Osteoblast (primary cell): ENCODE data around the gene RTF2. TPM values are rescaled to one million over a fixed set of nuclear protein-coding genes. Genes with fewer than 3 reads are reported as not detected.

ENCODE experiments used
- DNase-seq: peaks from one replicate; pipeline ENCODE4 v3.0.0; 2011; ENCODE audit warnings: low spot score, mixed read lengths; ENCODE audit not compliant: insufficient read length; ENCODE audit errors: missing footprints
- H2AFZ ChIP-seq: 2 replicates; pipeline ENCODE4 v1.6.0; 2011; ENCODE audit warnings: mild to moderate bottlenecking, low read length
- H3K27ac ChIP-seq: 2 replicates; pipeline ENCODE4 v1.5.1; 2011; ENCODE audit warnings: mild to moderate bottlenecking, low read depth, low read length, moderate library complexity
- H3K27me3 ChIP-seq: 2 replicates; pipeline ENCODE4 v1.6.0; 2012; ENCODE audit warnings: mild to moderate bottlenecking, control low read depth, inconsistent platforms, low read length, moderate library complexity; ENCODE audit not compliant: insufficient read depth
- H3K36me3 ChIP-seq: 2 replicates; pipeline ENCODE4 v1.5.1; 2011; ENCODE audit warnings: mild to moderate bottlenecking, low read length, control low read depth, moderate library complexity; ENCODE audit not compliant: insufficient read depth
- H3K4me1 ChIP-seq: 2 replicates; pipeline ENCODE4 v1.5.1; 2011; ENCODE audit warnings: mild to moderate bottlenecking, low read length, control low read depth, moderate library complexity; ENCODE audit not compliant: insufficient read depth
- H3K4me2 ChIP-seq: 2 replicates; pipeline ENCODE4 v1.6.0; 2011; ENCODE audit warnings: mild to moderate bottlenecking, low read length; ENCODE audit not compliant: insufficient read depth
- H3K4me3 ChIP-seq: fragments of 200-600 bp; sonication (generic); 3 replicates; pipeline ENCODE4 v1.5.1; 2012; ENCODE audit warnings: mild to moderate bottlenecking, low read length, inconsistent platforms; ENCODE audit not compliant: insufficient read depth
- H3K79me2 ChIP-seq: 2 replicates; pipeline ENCODE4 v1.6.0; 2012; ENCODE audit warnings: mild to moderate bottlenecking, low read length, control low read depth, inconsistent platforms; ENCODE audit not compliant: insufficient read depth
- H3K9me3 ChIP-seq: 2 replicates; pipeline ENCODE4 v1.5.1; 2011; ENCODE audit warnings: low read depth, low read length, control low read depth
- H4K20me1 ChIP-seq: 2 replicates; pipeline ENCODE4 v1.6.0; 2012; ENCODE audit warnings: mild to moderate bottlenecking, low read length, control low read depth; ENCODE audit not compliant: insufficient read depth
- CTCF ChIP-seq: IDR thresholded peaks from 2 replicates; pipeline ENCODE4 v1.5.1; 2011; ENCODE audit warnings: mild to moderate bottlenecking, low read depth, low read length, moderate library complexity; ENCODE audit errors: extremely low read depth
- total RNA-seq: library from RNA; depleted of rRNA; stranded (reverse); fragments of >200 nt; gene quantifications from 2 replicates; pipeline ENCODE4 v1.2.3, GENCODE V29; 2012

RTF2 gene
- total RNA-seq, 1 donor: 69.1 TPM

- Histone ChIP-seq H3K27ac (no peak overlapping the region), H3K4me3 (no peak overlapping the region), H3K27me3 (no peaks in the 10 kb centered on the region), H3K9me3 (no peaks in the 10 kb centered on the region), H3K79me2 (no peaks in the 10 kb centered on the region), H2AFZ (no peak overlapping the region), H3K4me1 (no peaks in the 10 kb centered on the region), H3K4me2 (no peak overlapping the region), H4K20me1 (no peaks in the 10 kb centered on the region), H3K36me3 (no peaks in the 10 kb centered on the region)
- no peak for DNase-seq
- TF ChIP-seq CTCF: no peak
These were observed 17.2 kb upstream of the RTF2 start for GRCh38 chr20:56451056-56451765.

- H4K20me1 ChIP-seq: no peaks in the 10 kb centered on the region
- no peak overlapping the region for H3K4me3 ChIP-seq
- no peak overlapping the region for H2AFZ ChIP-seq
- no peak overlapping the region for H3K4me2 ChIP-seq
- no peaks in the 10 kb centered on the region for H3K4me1 ChIP-seq
- no peak for TF ChIP-seq CTCF
- H3K27ac ChIP-seq: no peak overlapping the region
- no peaks in the 10 kb centered on the region for H3K79me2 ChIP-seq
- H3K27me3 ChIP-seq: no peaks in the 10 kb centered on the region
- no peaks in the 10 kb centered on the region for H3K36me3 ChIP-seq
- DNase-seq: no peak
- no peaks in the 10 kb centered on the region for H3K9me3 ChIP-seq
These were observed 15.1 kb upstream of the RTF2 start for GRCh38 chr20:56453352-56453751.

GRCh38 chr20:56454754-56455153, 13.7 kb upstream of the RTF2 start:
- no peak overlapping the region for H3K4me3 ChIP-seq
- H3K9me3 ChIP-seq: no peaks in the 10 kb centered on the region
- H3K27me3 ChIP-seq: no peaks in the 10 kb centered on the region
- no peak for TF ChIP-seq CTCF
- no peaks in the 10 kb centered on the region for H4K20me1 ChIP-seq
- no peak overlapping the region for H3K4me2 ChIP-seq
- H3K36me3 ChIP-seq: no peaks in the 10 kb centered on the region
- no peaks in the 10 kb centered on the region for H3K79me2 ChIP-seq
- no peak overlapping the region for H3K27ac ChIP-seq
- H3K4me1 ChIP-seq: no peaks in the 10 kb centered on the region
- no peak for DNase-seq
- no peak overlapping the region for H2AFZ ChIP-seq

- DNase-seq: no peak
- H2AFZ ChIP-seq: no peak overlapping the region
- no peaks in the 10 kb centered on the region for H3K79me2 ChIP-seq
- no peak overlapping the region for H3K4me2 ChIP-seq
- no peaks in the 10 kb centered on the region for H3K4me1 ChIP-seq
- no peaks in the 10 kb centered on the region for H3K27me3 ChIP-seq
- no peak overlapping the region for H3K27ac ChIP-seq
- H3K4me3 ChIP-seq: no peak overlapping the region
- no peaks in the 10 kb centered on the region for H3K9me3 ChIP-seq
- no peak for TF ChIP-seq CTCF
- H4K20me1 ChIP-seq: no peaks in the 10 kb centered on the region
- no peaks in the 10 kb centered on the region for H3K36me3 ChIP-seq
These were observed 10.1 kb upstream of the RTF2 start for GRCh38 chr20:56458206-56458821.
